ENCODE data around the gene BFAR. TPM values are rescaled to one million over a fixed set of nuclear protein-coding genes. Genes with fewer than 3 reads are reported as not detected.
"Not testable (repeated sequence)": the region's sequence is repeated elsewhere in the genome, so short reads cannot be mapped to it uniquely, and the experiment has no call there.

Gene BFAR
- total and polyA plus RNA-seq, 9 of the 15 experiments (the other 6 are each of a cell fraction or from before 2014, with no cell fraction given) = 45.0 to 82.6 (median 60.4) TPM

DNA sequence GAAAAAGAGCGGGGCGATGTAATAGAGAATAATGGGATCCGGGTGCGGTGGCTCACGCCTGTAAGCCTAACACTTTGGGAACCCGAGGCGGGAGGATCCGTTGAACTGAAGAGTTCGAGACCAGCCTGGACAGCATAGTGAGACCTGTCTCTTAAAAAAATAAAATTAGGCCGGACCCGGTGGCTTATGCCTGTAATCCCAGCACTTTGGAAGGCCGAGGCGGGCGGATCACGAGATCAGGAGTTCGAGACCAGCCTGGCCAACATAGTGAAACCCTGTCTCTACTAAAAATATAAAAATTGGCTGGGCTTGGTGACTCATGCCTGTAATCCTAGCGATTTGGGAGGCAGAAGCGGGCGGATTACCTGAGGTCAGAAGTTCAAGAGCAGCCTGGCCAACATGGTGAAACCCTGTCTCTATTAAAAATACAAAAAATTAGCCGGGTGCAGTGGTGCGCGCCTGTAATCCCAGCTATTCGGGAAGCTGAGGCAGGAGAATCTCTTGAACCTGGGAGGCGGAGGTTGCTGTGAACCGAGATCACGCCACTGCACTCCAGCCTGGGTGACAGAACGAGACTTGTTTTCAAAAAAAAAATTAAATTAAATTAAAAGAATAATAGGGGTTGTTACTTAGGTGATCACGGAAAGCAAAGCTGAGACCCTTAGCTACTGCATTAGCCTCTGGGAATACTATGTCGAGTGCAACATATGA lies 2.0 kb upstream of the BFAR start:
- H3K27me3 ChIP-seq (ENCODE audit: control insufficient read depth in 2 of 2, insufficient read depth in 2 of 2, low read length in 2 of 2); ATAC-seq; FAIRE-seq; H3K9me3 ChIP-seq (replicated peaks; ENCODE audit: control insufficient read depth, insufficient read depth, low read depth, low read length); H3K9me1 ChIP-seq (ENCODE audit: control insufficient read depth, insufficient read depth, low read length); CTCF ChIA-PET (ENCODE audit: low intra/inter-chr PET ratio); intact Hi-C loops (cut with micrococcal nuclease); BruUV-seq (replicated peaks); TF ChIP-seq TOE1 (CRISPR knock-in tag; IDR thresholded peaks at IDR 0.05; ENCODE audit: borderline replicate concordance, low read depth): not testable (repeated sequence)
- H3K4me3 ChIP-seq = peak overlapping the region; percentile 83
- POLR2A ChIA-PET = interaction anchor here (0.5 to 1.8 kb wide), 9 partner anchors 11 to 1607 kb away, joined by 3 to 10 read pairs (median 4); no protein-coding TSS in a partner anchor
- H3K4me1 ChIP-seq (replicated peaks in 1 of 2; ENCODE audit: control insufficient read depth in 2 of 2, insufficient read depth in 2 of 2, low read length in 2 of 2) = peaks cover 26 to 32% of the 10 kb centered on the region in 2 experiments
- in situ Hi-C loops (cut with MboI) = loop anchor here (25.0 kb wide), 1 partner anchor 1882 kb away; no protein-coding TSS in a partner anchor
- peak overlapping the region; percentile 87 for H3K4me2 ChIP-seq (ENCODE audit: insufficient read depth, low read length)
- WGBS (ENCODE audit: insufficient coverage, low coverage, missing lambda C conversion rate) = 16% methylated on average over 29 of the region's 29 CpGs
- peaks cover 17% of the 10 kb centered on the region for H4K20me1 ChIP-seq (replicated peaks; ENCODE audit: control insufficient read depth, insufficient read depth, low read length)
- peaks cover 37% of the 10 kb centered on the region for H3K36me3 ChIP-seq (ENCODE audit: control insufficient read depth, insufficient read depth, low read length)
- peak overlapping the region; percentile 88 to 95 for H3K9ac ChIP-seq (ENCODE audit: insufficient read depth in 1 of 2, low read depth in 2 of 2, low read length in 2 of 2)
- H3K79me2 ChIP-seq (ENCODE audit: control insufficient read depth, insufficient read depth, low read length) = peaks cover 65% of the 10 kb centered on the region
- peak overlapping the region; percentile 99 for H3K27ac ChIP-seq (ENCODE audit: extremely low read depth, low read depth, low read length)
- H2AFZ ChIP-seq (ENCODE audit: low read depth, low read length) = peak overlapping the region; percentile 90
- peak in 1 of 4 experiments; percentile 71 for DNase-seq (ENCODE audit: extremely low read depth in 1 of 4, low spot score in 3 of 4)
- TF ChIP-seq TRIM28 (IDR thresholded peaks at IDR 0.05) = 0 out of 2 replicates have a peak, but pooled peaks have one; percentile 35
- peak; percentile 39; the same call in 1 of the 2 replicates for TF ChIP-seq LEF1 (IDR thresholded peaks at IDR 0.05)
- TF ChIP-seq, protein P1, sequence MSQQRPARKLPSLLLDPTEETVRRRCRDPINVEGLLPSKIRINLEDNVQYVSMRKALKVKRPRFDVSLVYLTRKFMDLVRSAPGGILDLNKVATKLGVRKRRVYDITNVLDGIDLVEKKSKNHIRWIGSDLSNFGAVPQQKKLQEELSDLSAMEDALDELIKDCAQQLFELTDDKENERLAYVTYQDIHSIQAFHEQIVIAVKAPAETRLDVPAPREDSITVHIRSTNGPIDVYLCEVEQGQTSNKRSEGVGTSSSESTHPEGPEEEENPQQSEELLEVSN (IDR thresholded peaks at IDR 0.05; ENCODE audit: borderline replicate concordance in 1 of 2, extremely low read depth in 1 of 2, insufficient read depth in 1 of 2, insufficient read length in 1 of 2, low read depth in 1 of 2, low read length in 1 of 2, poor library complexity in 1 of 2, severe bottlenecking in 1 of 2) = peak in 1 of 2 experiments; percentile 21
- TF ChIP-seq NONO (IDR thresholded peaks at IDR 0.05; ENCODE audit: low read depth in 2 of 2, low read length in 1 of 2) = peak in 1 of 2 experiments; percentile 26; a peak in 1 of 4 replicates
- peak; percentile 70; the same call in 1 of the 2 replicates for TF ChIP-seq TOE1 (IDR thresholded peaks at IDR 0.05; ENCODE audit: borderline replicate concordance)
- TF ChIP-seq NCOR1 (IDR thresholded peaks at IDR 0.05) = peak; percentile 18; the same call in 1 of the 2 replicates
- TF ChIP-seq DPF2 (IDR thresholded peaks at IDR 0.05) = peak; percentile 85
- TF ChIP-seq BCOR (IDR thresholded peaks at IDR 0.05) = peak; percentile 72; the same call in 1 of the 2 replicates
- peak; percentile 13 for TF ChIP-seq SMAD4 (CRISPR knock-in tag; conservative IDR thresholded peaks at IDR 0.05)
- TF ChIP-seq TEAD2 (tag; IDR thresholded peaks at IDR 0.05) = 0 out of 2 replicates have a peak, but pooled peaks have one; percentile 18
- TF ChIP-seq ARNT (IDR thresholded peaks at IDR 0.05) = peak in 1 of 2 experiments; percentile 56; a peak in 1 of 4 replicates
- TF ChIP-seq SMARCA4 (IDR thresholded peaks at IDR 0.05) = peak; percentile 72
- peak; percentile 73; the same call in 1 of the 2 replicates for TF ChIP-seq HDAC2 (IDR thresholded peaks at IDR 0.05)
- 0 out of 2 replicates have a peak, but pooled peaks have one; percentile 21 for TF ChIP-seq ZNF584 (CRISPR knock-in tag; IDR thresholded peaks at IDR 0.05; ENCODE audit: low read depth)
- 0 out of 2 replicates have a peak, but pooled peaks have one; percentile 4 for TF ChIP-seq IRF9 (tag; IDR thresholded peaks at IDR 0.05)
- peak; percentile 65; the same call in 1 of the 2 replicates for TF ChIP-seq ZNF764 (CRISPR knock-in tag; IDR thresholded peaks at IDR 0.05; ENCODE audit: low read depth)
- peak; percentile 59; the same call in 1 of the 2 replicates for TF ChIP-seq NKRF (IDR thresholded peaks at IDR 0.05; ENCODE audit: borderline replicate concordance)

Data from K562 (cell line).